Suppressor macrophage treated with lipopolysaccharide for 4 hours (primary cell): ENCODE results near the gene GOLGA6L7.
"Not testable (repeated sequence)": the region's sequence is repeated elsewhere in the genome, so short reads cannot be mapped to it uniquely, and the experiment has no call there.

Experiments
- DNase-seq: peaks from one replicate; pipeline ENCODE4 v3.0.0-alpha.2; 2020

GOLGA6L7 gene

DNA sequence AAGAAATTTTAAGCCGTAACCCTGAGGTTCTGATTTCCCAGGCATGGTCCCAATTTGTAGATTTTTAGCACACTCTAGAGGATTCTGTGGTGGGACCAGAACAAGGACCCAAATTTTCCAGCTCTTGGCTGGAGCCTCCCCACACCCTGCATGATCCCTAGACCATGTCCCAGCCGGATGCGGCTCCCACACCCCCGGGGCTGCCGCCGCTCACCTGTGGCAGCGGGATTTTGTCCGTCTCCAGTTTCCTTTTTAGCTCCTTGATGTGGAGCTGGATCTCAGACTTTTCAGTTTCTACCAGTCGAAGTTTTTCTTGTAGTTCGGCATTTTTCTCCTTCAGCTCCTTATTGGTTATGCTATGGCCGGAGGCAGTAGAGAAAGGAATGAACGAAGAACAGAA, 4.9 kb downstream of the GOLGA6L7 start:
- DNase-seq = not testable (repeated sequence)

DNA sequence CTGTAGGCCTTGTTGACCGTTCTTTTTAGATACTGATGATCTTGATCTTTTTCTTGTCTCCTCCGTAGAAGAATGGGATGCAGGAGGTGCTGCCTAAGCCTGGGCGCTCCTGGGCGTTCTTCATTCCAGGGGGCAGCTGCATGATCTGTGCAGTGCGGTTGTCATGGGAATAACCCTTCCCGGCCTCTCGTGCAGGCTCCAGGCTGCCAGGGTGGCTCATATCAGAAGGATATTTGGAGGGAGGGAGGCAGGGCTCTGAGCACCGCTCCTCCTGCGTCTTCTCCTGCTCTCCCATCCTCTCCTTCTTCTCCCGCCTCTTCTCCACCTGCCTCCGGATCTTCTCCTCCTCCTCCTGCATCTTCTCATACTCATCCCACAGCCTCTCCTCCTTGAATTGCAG, 6.2 kb downstream of the GOLGA6L7 start:
- DNase-seq = not testable (repeated sequence)

GRCh38 chr15:28840285-28840684, 8.2 kb downstream of the GOLGA6L7 start:
- not testable (repeated sequence) for DNase-seq

- not testable (repeated sequence) for DNase-seq
Observed at GRCh38 chr15:28834957-28835585, 13.4 kb downstream of the GOLGA6L7 start.

DNA sequence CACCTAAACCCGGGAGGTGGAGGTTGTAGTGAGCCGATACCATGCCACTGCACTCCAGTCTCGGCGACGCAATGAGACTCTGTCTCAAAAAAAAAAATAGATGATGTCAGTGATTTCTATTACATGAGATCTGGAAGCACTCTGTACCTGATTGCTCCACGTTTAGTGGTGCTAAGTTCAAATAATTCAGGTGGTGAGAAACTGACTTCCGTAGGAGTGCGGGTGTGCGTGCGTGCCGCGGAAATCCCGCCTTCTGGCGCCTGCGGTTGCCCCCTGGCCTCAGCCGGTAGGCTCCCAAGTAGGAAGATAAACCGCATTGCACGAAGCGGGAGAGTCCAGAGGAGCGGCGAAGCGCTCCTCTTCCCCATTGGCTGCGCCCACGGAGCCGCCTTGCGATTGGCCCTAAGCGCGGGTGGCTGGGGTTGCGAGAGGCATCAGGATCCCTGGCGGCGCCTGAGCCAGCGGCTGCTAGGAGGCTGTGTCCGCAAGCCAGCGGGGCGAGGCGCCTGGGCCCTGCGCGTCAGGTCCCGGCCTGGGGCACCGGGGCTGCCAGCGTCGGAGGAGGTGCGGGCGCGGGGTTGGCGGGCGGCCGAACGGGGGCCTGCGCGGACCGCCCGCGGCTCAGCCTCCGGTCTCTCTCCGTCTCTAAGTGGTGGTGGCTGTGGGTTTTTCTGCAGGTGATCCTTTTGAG, 16.4 kb downstream of the GOLGA6L7 start:
- peak; percentile 70 for DNase-seq

- DNase-seq = not testable (repeated sequence)
Observed at GRCh38 chr15:28821420-28821819, 27.0 kb downstream of the GOLGA6L7 start.

DNA sequence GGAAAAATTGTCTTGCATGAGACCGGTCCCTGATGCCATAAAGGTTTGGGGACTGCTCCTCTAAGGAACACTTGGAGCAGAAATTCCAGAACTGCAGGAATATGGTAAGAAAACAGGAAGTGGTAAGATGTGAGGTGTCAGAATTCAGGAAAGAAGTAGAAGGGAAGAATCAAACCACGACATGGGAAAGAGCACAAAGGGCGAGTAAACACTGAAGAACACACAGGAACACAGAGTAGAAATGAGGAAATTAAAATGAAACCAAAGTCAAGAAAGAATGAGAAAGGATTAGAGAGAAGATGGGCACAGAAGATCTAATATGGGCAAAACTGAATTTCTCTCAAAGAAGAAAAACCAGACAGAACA, 28.5 kb downstream of the GOLGA6L7 start:
- DNase-seq = not testable (repeated sequence)

- DNase-seq = not testable (repeated sequence)
Observed at GRCh38 chr15:28819019-28819929, 29.2 kb downstream of the GOLGA6L7 start.

DNA sequence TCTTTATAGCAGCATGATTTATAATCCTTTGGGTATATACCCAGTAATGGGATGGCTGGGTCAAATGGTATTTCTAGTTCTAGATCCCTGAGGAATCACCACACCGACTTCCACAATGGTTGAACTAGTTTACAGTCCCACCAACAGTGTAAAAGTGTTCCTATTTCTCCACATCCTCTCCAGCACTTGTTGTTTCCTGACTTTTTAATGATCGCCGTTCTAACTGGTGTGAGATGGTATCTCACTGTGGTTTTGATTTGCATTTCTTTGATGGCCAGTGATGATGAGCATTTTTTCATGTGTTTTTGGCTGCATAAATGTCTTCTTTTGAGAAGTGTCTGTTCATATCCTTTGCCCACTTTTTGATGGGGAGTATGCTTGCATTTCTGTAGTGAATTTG, 30.3 kb downstream of the GOLGA6L7 start:
- DNase-seq = not testable (repeated sequence)

DNA sequence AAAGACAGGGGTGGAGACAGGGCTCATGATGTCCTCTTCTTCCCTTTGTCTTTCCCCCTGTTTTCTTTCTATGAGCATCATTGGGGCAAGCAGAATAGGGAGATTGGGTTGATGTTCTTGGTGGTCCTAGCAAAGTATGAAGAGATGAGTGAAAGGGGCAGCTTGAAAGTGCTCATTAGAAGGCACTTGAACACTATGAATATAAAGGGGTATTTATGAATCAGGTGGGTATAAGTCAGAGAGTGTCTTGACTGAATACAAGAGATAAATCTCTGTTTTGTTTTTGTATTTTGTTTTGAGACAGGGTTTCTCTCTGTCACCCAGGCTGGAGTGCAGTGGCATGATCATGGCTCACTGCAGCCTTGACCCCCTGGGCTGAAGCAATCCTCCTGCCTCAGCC, 34.4 kb downstream of the GOLGA6L7 start:
- not testable (repeated sequence) for DNase-seq

DNA sequence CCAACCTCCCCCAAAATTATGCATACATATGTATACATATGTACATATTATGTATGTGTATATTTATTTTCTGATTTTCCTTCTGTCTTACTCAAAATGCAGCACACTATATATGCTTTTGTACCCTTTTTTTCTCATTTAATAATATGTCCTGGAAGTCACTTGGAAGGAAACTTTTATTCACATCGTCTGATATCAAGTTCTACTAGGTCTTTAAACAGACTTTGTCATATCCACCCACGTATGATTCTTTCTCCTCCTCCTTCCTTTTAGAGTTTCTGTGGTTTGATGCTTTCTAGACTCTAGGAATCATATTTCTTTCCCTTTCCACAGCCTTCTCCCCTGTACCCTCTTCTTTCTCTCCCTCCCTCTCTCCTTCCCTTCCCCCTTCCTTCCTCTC, 35.1 kb downstream of the GOLGA6L7 start:
- not testable (repeated sequence) for DNase-seq

- not testable (repeated sequence) for DNase-seq
Observed at GRCh38 chr15:28811852-28812550, 36.4 kb downstream of the GOLGA6L7 start.

DNA sequence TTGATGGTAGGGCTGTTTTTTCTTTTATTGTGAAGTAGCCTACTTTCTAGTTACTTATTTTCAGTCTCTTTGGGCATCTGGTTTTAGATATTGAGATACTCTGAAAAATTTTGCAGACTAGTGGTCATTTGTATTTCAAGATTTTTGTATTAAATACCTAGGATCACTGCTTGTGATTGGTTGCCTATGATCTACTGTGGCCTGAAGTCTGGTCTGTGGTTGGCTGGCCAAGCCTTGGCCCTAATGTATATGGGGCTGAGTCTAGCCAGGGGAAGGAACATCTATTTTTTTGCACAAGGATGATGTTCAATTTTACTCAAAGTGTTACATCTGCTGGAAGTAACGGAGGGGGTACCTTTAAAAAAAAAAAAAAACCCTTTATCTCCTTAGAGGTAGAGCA, 38.0 kb downstream of the GOLGA6L7 start:
- not testable (repeated sequence) for DNase-seq

- not testable (repeated sequence) for DNase-seq
Observed at GRCh38 chr15:28808136-28808535, 40.3 kb downstream of the GOLGA6L7 start.

GRCh38 chr15:28800366-28800765, 48.1 kb downstream of the GOLGA6L7 start:
- not testable (repeated sequence) for DNase-seq

DNA sequence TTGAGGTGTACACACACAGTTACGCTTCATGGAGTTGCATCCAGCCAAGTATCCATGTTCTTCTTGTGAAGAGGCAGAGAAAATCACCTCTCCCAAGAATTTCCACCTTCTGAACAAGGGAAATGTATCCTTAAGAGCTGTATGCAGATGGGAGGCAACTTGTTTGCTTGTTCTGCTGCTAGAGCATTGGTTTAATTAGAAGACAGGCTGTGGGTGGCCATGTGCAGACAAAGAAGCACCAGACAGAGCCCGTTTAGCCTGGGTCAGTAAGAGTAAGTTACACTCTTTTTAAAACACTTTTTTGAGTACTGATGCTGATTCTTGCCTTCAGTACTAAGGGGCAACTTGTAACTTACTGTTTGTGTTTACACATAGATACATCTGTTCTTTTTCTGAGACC, 50.2 kb downstream of the GOLGA6L7 start:
- not testable (repeated sequence) for DNase-seq

- DNase-seq = not testable (repeated sequence)
Observed at GRCh38 chr15:28794231-28794630, 54.2 kb downstream of the GOLGA6L7 start.
